Measurements from ENCODE around the gene SELENOV.
"Not testable (repeated sequence)": the region's sequence is repeated elsewhere in the genome, so short reads cannot be mapped to it uniquely, and the experiment has no call there.

SELENOV gene, protein sequence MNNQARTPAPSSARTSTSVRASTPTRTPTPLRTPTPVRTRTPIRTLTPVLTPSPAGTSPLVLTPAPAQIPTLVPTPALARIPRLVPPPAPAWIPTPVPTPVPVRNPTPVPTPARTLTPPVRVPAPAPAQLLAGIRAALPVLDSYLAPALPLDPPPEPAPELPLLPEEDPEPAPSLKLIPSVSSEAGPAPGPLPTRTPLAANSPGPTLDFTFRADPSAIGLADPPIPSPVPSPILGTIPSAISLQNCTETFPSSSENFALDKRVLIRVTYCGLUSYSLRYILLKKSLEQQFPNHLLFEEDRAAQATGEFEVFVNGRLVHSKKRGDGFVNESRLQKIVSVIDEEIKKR

DNA sequence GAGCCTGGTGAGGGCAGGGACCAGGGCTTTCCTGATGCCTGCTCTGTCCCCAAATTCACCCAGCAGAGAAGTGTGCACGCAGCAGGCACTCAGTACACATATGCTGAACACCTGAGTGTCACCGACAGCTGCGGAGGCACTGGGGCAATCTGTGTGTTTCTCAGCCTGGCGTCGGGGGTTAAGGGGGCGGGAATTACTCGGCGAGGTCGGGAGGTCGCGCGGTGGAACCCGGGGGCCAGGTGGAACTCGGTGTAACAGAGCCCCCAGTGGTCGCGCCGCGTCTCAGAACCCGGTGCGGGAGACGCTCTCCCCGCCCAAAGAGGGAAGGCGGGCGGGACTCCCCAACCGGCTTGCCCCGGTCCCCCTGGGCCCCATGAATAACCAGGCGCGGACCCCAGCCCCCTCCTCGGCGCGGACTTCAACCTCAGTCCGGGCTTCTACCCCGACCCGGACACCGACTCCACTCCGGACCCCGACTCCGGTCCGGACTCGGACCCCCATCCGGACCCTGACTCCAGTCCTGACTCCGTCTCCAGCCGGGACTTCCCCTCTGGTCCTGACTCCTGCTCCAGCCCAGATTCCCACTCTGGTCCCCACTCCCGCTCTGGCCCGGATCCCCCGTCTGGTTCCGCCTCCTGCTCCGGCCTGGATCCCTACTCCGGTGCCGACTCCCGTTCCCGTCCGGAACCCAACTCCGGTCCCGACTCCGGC lies at the start of gene SELENOV:
TSS of gene SELENOV (plus strand) at position 300 of the 711 bp plus-strand sequence. CDS start at position 374, 74 bp downstream.
- no peak for DNase-seq (ENCODE audit: low spot score)

DNA sequence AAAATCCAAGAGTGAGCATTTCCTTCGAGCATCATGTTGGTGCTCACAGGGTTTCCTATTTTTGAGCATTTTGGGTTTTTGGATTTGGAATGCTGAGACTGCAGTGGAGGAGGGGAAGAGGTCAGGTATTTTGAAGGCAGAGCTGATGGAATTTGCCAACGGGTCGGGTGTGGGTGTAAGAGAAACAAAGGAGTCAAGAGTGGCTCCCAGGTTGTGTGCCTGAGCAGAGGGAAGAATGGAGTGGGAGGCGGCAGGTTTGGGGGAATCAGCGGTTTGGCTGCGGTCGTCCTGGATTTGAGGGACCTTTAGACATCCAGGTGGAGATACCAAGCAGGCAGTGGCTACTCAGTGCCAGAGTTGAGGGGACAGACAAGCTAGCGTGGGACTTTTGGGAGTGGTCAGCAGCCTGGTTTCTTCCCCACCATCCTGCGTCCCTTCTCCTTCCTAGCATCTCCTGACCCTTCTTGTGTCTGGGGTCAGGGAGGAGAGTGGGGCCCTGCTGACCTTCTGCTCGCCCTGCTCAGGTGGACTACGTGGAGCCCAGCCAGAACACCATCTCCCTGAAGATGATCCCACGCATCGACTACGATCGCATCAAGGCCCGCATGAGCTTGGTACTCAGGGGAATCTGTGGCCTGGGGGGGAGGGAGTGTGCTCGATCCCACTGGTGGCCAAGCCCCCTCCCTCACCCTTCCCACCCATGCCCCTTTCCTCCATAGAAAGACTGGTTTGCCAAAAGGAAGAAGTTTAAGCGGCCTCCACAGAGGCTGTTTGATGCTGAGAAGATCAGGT lies 48.8 kb upstream of the SELENOV start:
- no peak for DNase-seq (ENCODE audit: low spot score)

DNA sequence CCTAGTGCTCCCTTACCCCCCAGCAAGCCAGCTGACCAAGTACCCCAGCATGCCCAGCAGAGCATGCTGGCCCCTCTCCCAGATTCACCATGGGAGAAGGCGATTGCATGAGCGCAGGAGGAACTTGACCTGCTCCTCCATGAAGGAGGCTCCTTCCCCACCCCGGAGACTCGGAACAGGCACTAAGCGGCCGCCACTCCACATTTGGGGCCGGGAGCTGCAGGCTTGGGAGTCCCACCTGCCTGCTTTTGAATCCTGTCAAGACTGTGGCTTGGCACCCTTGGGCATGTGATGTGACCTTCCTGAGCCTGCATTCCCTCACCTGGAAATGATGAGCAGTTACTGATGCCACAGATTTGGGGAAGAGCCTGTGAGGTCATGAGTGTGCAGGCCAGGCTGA lies 47.0 kb upstream of the SELENOV start:
- DNase-seq (ENCODE audit: low spot score) = no peak

DNA sequence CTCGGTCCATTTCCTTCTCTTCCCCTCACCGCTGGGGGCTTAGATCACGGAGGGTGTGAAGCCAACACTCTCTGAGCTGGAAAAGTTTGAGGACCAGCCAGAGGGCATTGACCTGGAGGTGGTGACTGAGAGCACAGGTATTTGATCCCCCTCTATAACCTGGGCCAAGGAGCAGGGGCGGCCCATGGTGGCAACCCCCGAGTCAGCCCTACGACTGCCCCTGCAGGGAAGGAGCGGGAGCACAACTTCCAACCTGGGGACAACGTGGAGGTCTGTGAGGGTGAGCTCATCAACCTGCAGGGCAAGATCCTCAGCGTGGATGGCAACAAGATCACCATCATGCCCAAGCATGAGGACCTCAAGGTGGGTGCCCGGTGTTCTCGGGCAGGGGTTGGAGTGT lies 45.9 kb upstream of the SELENOV start:
- DNase-seq (ENCODE audit: low spot score) = no peak

DNA sequence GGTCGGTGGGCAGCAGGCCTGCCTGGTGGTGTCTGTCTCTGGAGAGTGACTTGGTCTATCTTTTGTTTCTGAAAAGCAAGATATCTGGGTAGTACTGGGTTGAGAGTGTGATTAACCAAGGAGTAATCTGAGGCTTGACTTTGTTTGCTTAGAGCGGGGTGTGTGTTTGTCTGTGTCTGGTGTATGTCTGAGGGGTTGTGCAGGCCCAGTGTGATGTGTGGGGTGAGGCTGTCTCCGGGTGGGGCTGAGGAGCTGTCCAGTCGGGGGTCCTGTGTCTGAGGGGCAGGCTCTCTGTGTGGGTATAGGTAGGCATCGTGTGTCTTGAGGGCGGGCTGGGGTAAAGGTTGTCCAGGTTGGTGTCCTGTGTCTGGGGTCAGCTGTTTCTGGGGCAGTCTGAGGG lies 45.4 kb upstream of the SELENOV start:
- DNase-seq (ENCODE audit: low spot score) = no peak

DNA sequence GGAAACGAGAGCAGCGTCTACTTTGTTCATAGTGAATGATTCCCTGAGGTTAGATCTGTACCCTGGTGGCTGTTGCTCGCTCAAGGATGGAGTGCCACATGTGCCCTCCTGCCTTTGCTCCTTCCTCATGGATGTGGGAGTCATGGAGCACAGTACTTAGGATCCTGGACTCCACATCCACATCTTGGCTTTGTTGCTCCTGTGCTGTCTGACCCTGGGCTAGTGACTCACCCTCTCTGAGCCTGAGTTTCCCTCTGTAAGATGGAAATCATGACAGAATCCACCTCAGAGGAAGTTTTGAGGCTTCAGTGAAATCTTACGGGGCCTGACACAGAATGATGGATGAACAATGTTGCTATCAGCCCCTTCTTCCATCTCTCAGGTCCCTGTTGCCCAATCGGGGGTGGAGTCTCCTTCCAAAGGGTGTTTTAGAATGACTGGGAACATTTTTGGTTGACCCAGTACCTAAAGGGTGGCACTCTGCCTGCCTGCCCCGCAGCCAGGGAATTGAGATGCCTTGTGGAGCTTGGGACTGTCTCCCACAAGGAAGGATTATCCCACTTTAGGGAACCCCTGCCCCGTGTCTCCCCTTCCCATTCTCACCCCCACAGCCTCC lies 44.1 kb upstream of the SELENOV start:
- DNase-seq (ENCODE audit: low spot score) = no peak

DNA sequence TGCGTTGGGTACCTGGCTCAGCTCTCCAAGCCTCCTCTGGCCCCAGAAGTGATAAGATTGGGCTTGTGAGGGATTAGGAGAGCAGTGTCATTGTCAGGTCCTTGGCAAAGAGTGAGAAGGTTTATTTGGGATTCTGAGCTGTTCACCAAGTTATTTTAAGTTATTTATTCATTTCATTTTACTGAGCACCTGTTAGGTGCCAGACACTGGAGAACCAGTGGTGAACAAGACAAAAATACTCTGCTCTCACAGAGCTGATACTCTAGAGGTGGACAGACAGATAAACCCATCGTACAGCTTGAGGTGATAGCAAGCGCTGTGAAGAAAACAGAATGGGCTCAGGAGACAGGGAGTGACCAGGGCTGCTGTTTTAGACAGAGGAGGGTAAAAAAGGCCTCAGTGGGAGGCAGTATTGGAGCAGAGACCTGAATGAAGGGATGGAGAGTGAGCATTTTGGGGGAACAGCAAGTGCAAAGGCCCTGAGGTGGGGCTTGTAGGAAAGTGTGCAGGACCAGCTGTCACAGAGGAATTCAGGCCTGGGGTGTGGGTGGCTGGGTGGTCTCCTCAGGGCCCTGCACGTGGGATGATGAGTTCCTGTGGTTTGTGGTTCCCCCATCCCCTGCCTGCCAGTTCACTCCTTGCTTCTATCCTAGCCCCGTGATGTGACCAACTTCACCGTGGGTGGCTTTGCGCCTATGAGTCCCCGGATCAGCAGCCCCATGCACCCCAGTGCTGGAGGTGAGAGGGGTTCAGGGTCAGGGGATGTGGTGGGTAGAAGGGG lies 43.0 kb upstream of the SELENOV start:
- no peak for DNase-seq (ENCODE audit: low spot score)

DNA sequence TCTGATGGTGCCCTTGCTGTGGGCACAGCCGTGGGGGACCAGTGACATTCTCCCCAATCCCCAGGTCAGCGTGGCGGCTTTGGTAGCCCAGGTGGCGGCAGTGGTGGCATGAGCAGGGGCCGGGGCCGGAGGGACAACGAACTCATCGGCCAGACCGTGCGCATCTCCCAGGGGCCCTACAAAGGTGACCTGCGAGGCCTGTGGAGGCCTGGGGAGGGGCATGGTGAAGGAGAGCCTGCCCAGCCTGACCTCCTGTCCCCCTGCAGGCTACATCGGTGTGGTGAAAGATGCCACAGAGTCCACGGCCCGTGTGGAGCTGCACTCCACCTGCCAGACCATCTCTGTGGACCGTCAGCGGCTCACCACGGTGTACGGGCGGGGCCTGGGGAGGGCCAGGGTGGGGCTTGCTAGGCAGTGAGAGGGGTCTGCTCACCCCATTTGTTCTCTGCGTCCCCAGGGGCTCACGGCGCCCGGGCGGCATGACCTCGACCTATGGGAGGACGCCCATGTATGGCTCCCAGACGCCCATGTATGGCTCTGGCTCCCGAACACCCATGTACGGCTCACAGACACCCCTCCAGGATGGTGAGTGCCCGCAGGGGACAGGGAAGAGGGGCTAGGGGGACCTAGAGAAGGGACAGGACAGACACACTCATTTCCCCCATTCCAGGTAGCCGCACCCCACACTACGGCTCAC lies 42.0 kb upstream of the SELENOV start:
- DNase-seq (ENCODE audit: low spot score) = no peak

DNA sequence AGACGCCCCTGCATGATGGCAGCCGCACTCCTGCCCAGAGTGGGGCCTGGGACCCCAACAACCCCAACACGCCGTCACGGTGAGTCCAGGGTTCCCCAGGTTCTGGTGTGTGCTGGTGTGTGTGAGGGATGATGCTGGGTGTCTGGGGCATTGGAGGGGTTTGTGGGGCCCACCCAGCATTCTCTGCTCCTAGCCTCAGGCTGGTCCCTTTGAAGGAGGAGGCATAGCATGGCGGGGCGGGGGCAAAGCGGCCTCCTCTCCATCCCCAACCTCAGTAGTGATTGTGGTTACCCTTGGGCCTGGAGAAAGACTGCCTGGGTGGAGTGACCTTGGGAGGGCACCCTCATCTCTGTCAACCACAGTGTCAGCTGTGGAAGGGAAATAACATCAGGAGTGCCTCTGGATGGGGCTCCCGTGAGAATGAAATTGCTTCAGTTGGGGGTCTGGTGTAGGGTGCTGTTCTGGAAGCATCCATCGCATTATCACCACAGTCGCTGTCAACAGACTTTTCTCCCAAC lies 41.4 kb upstream of the SELENOV start:
- DNase-seq (ENCODE audit: low spot score) = no peak

DNA sequence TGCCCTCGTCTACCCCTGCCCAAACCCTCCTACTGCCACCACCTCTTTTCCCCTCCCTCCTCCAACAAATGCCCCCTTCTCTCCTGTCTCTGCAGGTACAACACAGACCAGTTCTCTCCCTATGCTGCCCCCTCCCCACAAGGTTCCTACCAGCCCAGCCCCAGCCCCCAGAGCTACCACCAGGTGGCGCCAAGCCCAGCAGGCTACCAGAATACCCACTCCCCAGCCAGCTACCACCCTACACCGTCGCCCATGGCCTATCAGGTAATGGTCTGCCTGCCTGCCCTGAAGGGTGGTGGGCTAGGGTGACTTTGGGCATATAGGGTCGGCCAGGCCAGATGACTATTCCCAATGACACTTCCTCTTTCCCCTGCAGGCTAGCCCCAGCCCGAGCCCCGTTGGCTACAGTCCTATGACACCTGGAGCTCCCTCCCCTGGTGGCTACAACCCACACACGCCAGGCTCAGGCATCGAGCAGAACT lies 40.8 kb upstream of the SELENOV start:
- DNase-seq (ENCODE audit: low spot score) = no peak

DNA sequence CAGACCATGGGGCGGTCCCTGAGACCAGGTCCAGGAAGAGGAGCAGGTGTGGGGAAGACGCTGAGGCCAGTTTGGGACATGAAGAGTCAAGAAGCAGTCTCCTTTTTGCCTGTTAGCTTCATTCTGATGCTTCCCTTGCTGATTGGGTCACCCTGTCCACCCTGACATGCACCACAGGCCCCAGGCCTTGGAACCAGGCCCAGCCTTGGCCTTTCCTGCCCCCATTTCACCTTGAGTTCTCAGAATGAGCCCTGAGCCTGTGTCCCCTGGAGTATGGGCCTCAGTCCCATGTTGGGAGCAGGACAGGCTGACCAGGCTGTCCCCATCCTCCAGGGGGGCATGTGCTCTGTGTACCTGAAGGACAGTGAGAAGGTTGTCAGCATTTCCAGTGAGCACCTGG lies 39.2 kb upstream of the SELENOV start:
- no peak for DNase-seq (ENCODE audit: low spot score)

DNA sequence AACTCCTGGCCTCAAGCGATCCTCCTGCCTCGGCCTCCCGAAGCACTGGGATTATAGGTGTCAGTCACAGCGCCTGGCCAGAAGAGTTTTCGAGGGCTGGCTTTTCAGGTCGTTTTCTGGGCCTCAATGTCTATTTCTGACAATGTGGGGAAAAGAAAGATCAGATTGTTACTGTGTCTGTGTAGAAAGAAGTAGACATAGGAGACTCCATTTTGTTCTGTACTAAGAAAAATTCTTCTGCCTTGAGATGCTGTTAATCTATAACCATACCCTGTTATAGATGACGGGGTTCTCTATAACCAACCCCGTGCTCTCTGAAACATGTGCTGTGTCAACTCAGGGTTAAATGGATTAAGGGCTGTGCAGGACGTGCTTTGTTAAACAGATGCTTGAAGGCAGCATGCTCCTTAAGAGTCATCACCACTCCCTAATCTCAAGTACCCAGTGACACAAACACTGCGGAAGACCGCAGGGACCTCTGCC lies 35.6 kb upstream of the SELENOV start:
- DNase-seq (ENCODE audit: low spot score) = not testable (repeated sequence)

DNA sequence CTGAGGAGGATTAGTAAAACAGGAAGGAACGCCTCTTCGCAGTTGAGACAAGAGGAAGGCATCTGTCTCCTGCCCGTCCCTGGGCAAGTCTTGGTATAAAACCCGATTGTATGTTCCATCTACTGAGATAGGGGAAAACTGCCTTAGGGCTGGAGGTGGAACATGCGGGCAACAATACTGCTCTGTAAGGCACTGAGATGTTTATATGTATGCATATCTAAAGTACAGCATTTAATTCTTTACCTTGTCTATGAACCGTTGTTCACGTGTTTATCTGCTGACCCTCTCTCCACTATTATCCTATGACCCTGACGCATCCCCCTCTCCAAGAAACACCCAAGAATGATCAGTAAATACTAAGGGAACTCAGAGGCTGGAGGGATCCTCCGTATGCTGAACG lies 35.0 kb upstream of the SELENOV start:
- DNase-seq (ENCODE audit: low spot score) = no peak

DNA sequence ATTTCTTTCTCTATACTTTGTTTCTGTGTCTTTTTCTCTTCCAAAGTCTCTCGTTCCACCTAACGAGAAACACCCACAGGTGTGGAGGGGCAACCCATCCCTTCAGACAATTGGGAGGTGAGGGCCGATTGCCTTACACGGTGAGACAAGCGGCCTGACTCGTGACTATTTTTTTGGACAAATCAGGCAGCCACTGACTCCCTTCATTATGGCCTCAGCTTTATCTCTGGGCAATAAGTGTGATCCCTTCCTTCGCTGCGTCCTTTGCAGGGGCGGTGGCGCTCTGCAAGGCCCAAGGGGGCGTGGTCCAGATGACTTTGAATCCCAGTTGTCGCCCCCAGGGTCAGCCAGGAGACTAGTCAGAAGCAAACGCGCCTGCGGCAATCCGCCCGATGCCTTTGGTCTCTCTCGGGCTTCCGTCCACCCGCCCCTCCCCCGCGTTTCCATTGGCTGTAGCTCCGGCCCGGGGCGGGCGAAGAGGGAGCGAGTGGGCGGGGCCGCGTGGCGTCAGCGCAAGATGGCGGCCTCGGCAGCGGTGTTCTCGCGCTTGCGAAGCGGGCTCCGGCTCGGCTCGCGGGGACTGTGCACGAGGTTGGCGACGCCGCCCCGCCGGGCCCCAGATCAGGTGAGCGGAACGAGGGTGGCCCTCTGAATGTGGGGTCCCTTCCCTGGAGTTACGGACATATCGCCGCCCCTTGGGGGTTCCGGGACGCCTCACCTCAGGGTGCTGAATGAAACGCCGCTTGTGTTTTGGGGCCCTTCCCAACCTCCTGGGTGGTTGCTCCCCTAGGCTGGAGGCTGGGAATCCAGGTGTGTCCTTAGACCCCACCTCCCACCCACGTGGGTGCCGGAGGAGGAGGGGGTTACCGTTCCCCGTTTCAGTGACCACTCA lies 34.4 kb upstream of the SELENOV start, which contains the start of gene TIMM50:
TSS of gene TIMM50 (plus strand) at position 502 of the 892 bp plus-strand sequence. CDS start at position 518, 16 bp downstream.
- peak; percentile 88 for DNase-seq (ENCODE audit: low spot score)

DNA sequence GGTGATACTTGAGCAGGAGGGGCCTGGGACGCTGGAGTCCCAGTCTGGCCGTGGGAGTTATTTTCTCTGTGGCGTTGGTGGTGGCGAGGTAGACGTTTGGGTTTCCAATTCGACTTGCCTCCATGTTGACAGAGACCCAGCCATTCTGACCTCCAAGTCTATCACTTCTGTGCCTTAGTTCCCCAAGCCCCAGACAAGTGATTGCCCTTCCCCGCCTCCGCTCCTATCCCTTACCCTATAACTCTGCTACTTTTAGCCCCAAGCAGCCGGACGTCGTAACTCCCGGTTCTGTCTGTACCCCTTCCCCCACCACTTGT lies 33.8 kb upstream of the SELENOV start:
- no peak for DNase-seq (ENCODE audit: low spot score)

DNA sequence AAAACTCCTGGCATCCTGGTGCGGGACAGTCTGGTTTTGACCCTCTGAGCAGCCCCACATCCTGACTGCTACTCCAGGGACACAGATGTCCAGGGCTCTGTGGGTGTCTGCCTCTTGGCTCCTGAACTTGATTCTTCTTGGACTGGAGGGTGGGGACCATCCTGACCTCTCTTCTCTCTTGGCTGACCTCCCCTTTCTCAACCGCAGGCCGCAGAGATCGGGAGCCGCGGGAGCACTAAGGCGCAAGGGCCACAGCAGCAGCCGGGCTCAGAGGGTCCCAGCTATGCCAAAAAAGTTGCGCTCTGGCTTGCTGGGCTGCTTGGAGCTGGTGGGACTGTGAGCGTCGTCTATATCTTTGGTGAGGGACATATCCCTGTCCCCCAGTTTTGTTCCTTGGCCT lies 33.3 kb upstream of the SELENOV start:
- no peak for DNase-seq (ENCODE audit: low spot score)

DNA sequence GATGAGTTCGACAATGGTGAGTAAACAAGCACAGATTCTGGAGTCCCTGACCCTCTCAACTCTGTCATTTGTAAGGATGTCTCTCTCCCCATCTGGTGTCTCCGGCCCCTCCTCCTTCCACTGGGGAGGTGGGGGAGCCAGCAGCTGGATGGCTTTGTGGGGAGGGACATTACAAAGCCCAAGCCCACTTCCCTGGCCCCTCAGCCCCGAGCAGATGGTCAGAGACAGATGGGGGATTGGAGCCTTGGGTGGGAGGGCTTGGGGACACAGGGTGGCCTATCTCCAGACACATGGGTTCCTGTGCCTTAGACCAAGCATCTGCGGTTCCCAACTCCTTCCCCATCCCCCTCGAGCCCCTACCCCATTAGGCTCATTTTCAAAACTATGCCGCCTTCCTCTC lies 31.8 kb upstream of the SELENOV start:
- no peak for DNase-seq (ENCODE audit: low spot score)

DNA sequence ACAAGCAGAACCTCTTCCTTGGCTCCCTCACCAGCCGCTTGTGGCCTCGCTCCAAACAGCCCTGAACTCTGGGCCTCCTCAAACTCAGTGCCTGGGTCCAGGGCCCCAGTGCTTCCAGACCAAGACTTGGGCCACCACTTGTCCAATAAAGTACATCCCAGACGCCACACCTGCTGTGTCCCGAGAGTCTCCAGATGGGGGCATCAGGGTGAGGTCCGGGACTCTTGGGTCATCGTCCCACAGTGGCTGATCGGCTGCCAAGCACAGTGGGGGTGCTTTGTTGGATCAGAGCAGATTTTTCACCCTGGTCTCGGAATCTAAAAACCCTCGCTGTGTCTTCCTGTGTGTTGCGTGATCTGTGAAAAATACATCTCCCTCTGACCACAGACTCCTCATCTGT lies 25.2 kb upstream of the SELENOV start:
- no peak for DNase-seq (ENCODE audit: low spot score)

DNA sequence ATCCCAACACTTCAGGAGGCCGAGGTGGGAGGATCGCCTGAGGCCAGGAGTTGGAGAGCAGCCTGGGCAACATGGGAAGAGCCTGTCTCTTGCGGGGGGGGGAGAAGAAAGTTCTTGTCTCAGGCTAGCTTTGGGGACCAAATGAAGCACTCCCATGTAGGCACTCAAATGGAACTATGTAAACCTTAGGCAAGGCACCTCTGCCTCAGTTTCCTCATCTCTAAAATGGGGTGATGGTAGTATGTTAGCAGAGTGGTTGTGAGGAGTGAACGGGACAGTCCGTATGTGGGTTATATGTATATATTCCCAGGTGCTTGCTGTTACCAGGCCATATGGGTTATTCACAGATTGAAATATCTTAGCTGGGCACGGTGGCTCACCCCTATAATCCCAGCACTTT lies 22.7 kb upstream of the SELENOV start:
- no peak for DNase-seq (ENCODE audit: low spot score)

All from pons (tissue), 1 donor.